Measurements from ENCODE around the gene SFXN3.

Gene SFXN3

DNA sequence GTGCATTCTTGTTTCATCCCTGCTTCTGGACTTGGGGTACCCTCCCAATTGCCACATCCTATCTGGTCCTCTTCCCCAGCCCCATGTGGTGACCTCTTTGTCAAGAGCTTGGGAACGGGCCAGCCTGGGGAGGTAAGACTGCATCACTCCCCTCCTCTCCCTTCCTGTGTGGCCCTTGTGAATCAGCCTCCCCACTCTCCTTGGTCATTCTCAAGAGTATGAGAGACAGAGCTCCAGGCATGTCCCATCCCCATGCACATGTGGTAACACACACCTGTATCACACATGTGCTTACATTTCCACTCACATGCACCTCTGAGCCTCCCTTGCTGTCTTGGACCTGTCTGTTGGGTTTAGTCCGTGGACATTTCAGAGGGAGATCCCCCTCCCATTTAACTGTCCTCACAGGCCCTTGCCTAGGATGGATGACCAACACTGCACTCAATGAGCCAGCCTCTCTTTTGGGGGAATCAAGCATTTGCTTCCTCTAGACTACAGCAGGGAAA, 46.3 kb upstream of the SFXN3 start:
- no peaks in the 10 kb centered on the region for H3K9me2 ChIP-seq (ENCODE audit: low read depth, low read length)
- no peaks in the 10 kb centered on the region for H4K20me1 ChIP-seq (ENCODE audit: insufficient read depth, low read length)
- H3K79me2 ChIP-seq (ENCODE audit: insufficient read depth, low read length) = peaks cover 15% of the 10 kb centered on the region
- no peak overlapping the region for H3K9ac ChIP-seq (ENCODE audit: low read length)
- H3F3A ChIP-seq (ENCODE audit: insufficient read depth, low read length) = no peaks in the 10 kb centered on the region
- TF ChIP-seq EZH2 (IDR thresholded peaks at IDR 0.05; ENCODE audit: borderline replicate concordance, low read length) = no peak
- TF ChIP-seq, protein P1, sequence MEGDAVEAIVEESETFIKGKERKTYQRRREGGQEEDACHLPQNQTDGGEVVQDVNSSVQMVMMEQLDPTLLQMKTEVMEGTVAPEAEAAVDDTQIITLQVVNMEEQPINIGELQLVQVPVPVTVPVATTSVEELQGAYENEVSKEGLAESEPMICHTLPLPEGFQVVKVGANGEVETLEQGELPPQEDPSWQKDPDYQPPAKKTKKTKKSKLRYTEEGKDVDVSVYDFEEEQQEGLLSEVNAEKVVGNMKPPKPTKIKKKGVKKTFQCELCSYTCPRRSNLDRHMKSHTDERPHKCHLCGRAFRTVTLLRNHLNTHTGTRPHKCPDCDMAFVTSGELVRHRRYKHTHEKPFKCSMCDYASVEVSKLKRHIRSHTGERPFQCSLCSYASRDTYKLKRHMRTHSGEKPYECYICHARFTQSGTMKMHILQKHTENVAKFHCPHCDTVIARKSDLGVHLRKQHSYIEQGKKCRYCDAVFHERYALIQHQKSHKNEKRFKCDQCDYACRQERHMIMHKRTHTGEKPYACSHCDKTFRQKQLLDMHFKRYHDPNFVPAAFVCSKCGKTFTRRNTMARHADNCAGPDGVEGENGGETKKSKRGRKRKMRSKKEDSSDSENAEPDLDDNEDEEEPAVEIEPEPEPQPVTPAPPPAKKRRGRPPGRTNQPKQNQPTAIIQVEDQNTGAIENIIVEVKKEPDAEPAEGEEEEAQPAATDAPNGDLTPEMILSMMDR (IDR thresholded peaks at IDR 0.05; ENCODE audit: low read length) = no peak
- no peak overlapping the region for H2AFZ ChIP-seq (ENCODE audit: low read length)
- no peaks in the 10 kb centered on the region for H3K9me3 ChIP-seq (ENCODE audit: low read length)
- no peak overlapping the region for H3K4me3 ChIP-seq (ENCODE audit: low read depth, low read length, poor library complexity, severe bottlenecking)
- H3K27ac ChIP-seq (ENCODE audit: low read depth, low read length, poor library complexity, severe bottlenecking) = no peak overlapping the region
- no peak overlapping the region for H3K4me2 ChIP-seq (ENCODE audit: low read length)
- H3K27me3 ChIP-seq (ENCODE audit: insufficient read depth, low read length) = no peaks in the 10 kb centered on the region
- H3K36me3 ChIP-seq (ENCODE audit: insufficient read depth, low read length) = peaks cover 12% of the 10 kb centered on the region
- peaks cover 16% of the 10 kb centered on the region for H3K4me1 ChIP-seq (ENCODE audit: insufficient read depth, low read length, severe bottlenecking)

DNA sequence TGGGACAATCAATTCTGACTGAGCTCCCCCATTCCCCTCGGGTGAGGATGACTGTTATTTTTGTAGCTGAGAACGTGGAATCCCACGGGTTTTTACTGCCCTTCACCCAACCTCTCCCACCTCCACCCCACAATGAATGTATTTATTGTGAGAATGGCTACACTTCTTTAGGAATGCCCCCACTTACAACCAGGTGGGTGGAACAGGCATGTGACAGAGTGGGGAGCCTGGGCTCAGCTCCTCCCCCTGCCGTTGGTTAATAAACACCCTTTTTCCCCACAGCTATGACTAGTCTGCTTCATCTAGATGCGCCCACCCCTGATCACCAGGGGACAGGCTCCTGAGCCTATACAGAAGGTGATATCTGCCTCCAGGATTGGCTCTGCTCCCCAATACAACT, 45.7 kb upstream of the SFXN3 start:
- Histone ChIP-seq H3K27ac (ENCODE audit: low read depth, low read length, poor library complexity, severe bottlenecking) (no peak overlapping the region), H3K27me3 (ENCODE audit: insufficient read depth, low read length) (no peaks in the 10 kb centered on the region), H3K9ac (ENCODE audit: low read length) (no peak overlapping the region), H3K4me2 (ENCODE audit: low read length) (peak overlapping the region; percentile 95; the same call in 1 of the 2 replicates), H3K79me2 (ENCODE audit: insufficient read depth, low read length) (peaks cover 15% of the 10 kb centered on the region), H4K20me1 (ENCODE audit: insufficient read depth, low read length) (no peaks in the 10 kb centered on the region), H3K9me2 (ENCODE audit: low read depth, low read length) (no peaks in the 10 kb centered on the region), H3F3A (ENCODE audit: insufficient read depth, low read length) (no peaks in the 10 kb centered on the region), H3K4me3 (ENCODE audit: low read depth, low read length, poor library complexity, severe bottlenecking) (no peak overlapping the region), H3K4me1 (ENCODE audit: insufficient read depth, low read length, severe bottlenecking) (peaks cover 16% of the 10 kb centered on the region), H2AFZ (ENCODE audit: low read length) (no peak overlapping the region), H3K9me3 (ENCODE audit: low read length) (no peaks in the 10 kb centered on the region), H3K36me3 (ENCODE audit: insufficient read depth, low read length) (peaks cover 18% of the 10 kb centered on the region)
- TF ChIP-seq EZH2 (IDR thresholded peaks at IDR 0.05; ENCODE audit: borderline replicate concordance, low read length) = no peak
- TF ChIP-seq, protein P1 (IDR thresholded peaks at IDR 0.05; ENCODE audit: low read length) = no peak

DNA sequence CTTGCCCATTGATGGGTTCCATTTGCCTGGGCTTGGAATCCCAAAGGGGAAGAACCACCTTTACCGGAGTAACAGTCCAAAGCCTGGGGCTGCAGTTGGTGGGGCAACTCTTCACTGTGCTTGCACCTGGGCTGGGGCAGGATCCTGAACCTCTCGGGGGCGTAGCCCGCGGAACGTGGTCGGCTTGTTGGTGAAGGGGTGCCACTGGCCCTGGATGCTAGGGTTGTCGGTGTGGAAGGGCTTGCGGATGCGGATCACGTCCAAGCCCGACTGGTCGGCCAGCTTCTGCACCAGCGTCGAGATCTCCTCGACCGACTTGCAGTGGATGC, 44.4 kb upstream of the SFXN3 start:
- no peak overlapping the region for H2AFZ ChIP-seq (ENCODE audit: low read length)
- no peak overlapping the region for H3K27ac ChIP-seq (ENCODE audit: low read depth, low read length, poor library complexity, severe bottlenecking)
- H3K4me3 ChIP-seq (ENCODE audit: low read depth, low read length, poor library complexity, severe bottlenecking) = peak overlapping the region; percentile 88
- H3K36me3 ChIP-seq (ENCODE audit: insufficient read depth, low read length) = peaks cover 30% of the 10 kb centered on the region
- peaks cover 15% of the 10 kb centered on the region for H3K79me2 ChIP-seq (ENCODE audit: insufficient read depth, low read length)
- no peaks in the 10 kb centered on the region for H4K20me1 ChIP-seq (ENCODE audit: insufficient read depth, low read length)
- peak overlapping the region; percentile 95 for H3K4me2 ChIP-seq (ENCODE audit: low read length)
- H3K9me3 ChIP-seq (ENCODE audit: low read length) = no peaks in the 10 kb centered on the region
- no peaks in the 10 kb centered on the region for H3F3A ChIP-seq (ENCODE audit: insufficient read depth, low read length)
- H3K9me2 ChIP-seq (ENCODE audit: low read depth, low read length) = no peaks in the 10 kb centered on the region
- no peak for TF ChIP-seq EZH2 (IDR thresholded peaks at IDR 0.05; ENCODE audit: borderline replicate concordance, low read length)
- TF ChIP-seq, protein P1 (IDR thresholded peaks at IDR 0.05; ENCODE audit: low read length) = no peak
- H3K27me3 ChIP-seq (ENCODE audit: insufficient read depth, low read length) = no peaks in the 10 kb centered on the region
- H3K4me1 ChIP-seq (ENCODE audit: insufficient read depth, low read length, severe bottlenecking) = peaks cover 16% of the 10 kb centered on the region
- H3K9ac ChIP-seq (ENCODE audit: low read length) = peak overlapping the region; percentile 86

Measured in OCI-LY1 (cell line).